HepG2 (cell line): ENCODE measurements around the gene ARCN1. TPM values are rescaled to one million over a fixed set of nuclear protein-coding genes. Genes with fewer than 3 reads are reported as not detected.

ENCODE experiments used
- EZH2 ChIP-seq: conservative IDR thresholded peaks from 2 replicates; pipeline ENCODE4 v1.6.1; 2012; ENCODE audit warnings: mild to moderate bottlenecking, low read depth, low read length, moderate library complexity
- GATA4 ChIP-seq: sonication (generic); IDR thresholded peaks from 2 replicates; pipeline ENCODE4 v1.6.1; 2016; ENCODE audit warnings: antibody characterized with exemption, low read depth, borderline replicate concordance
- MEIS2 ChIP-seq: sonication (generic); formaldehyde crosslinking; IDR thresholded peaks from 2 replicates; pipeline ENCODE4 v1.9.0; 2021; ENCODE audit warnings: mild to moderate bottlenecking, missing genetic modification reagents
- SOX6 ChIP-seq, 2 experiments: fragments of 450-650 bp in 1 of 2; sonication (generic) in 1 of 2; formaldehyde crosslinking in 1 of 2; IDR thresholded peaks; 2 replicates each; pipeline versions ENCODE4 v1.4.0 to v1.6.1; 2017 to 2020; ENCODE audit warnings: antibody characterized with exemption in 1 of 2, mild to moderate bottlenecking in 1 of 2, missing genetic modification reagents in 1 of 2
- polyA plus RNA-seq, 8 experiments: library from polyadenylated mRNA; depleted of rRNA in 3 of 8; stranded (reverse) in 7 of 8; unstranded in 1 of 8; fragments of >200 nt; fragmentation: Illumina TruSeq in 4 of 8; extraction: Trizol in 4 of 8; gene quantifications; 2 replicates each; pipeline versions ENCODE4 v1.2.1 to v1.2.3, GENCODE V29; 2011 to 2016; ENCODE audit warnings: low read depth in 4 of 8, missing spikeins in 1 of 8, mixed read lengths in 1 of 8; ENCODE audit not compliant: insufficient read depth in 1 of 8
- total RNA-seq, 5 experiments: library from RNA; depleted of rRNA; stranded (reverse); fragments of >200 nt; fragmentation: Illumina TruSeq; extraction: Trizol; gene quantifications; 2 replicates each; pipeline ENCODE4 v1.2.3, GENCODE V29; 2016; ENCODE audit warnings: low read depth in 1 of 5
- TF ChIP-seq, protein P1 (sequence below): sonication (generic); formaldehyde crosslinking; IDR thresholded peaks from 2 replicates; pipeline ENCODE4 v1.8.0; 2022; ENCODE audit warnings: missing genetic modification reagents, mild to moderate bottlenecking, moderate library complexity, borderline replicate concordance
- TF ChIP-seq, protein P2 (sequence below): sonication (generic); formaldehyde crosslinking; IDR thresholded peaks from 2 replicates; pipeline ENCODE4 v1.4.0; 2020; ENCODE audit warnings: mild to moderate bottlenecking, missing genetic modification reagents
- TF ChIP-seq, protein P3 (sequence below): sonication (generic); formaldehyde crosslinking; IDR thresholded peaks from 2 replicates; pipeline ENCODE4 v1.8.0; 2022; ENCODE audit warnings: mild to moderate bottlenecking, missing genetic modification reagents; ENCODE audit not compliant: insufficient replicate concordance
- TF ChIP-seq, protein P4 (sequence below): sonication (generic); formaldehyde crosslinking; IDR thresholded peaks from 2 replicates; pipeline ENCODE4 v1.4.0; 2020; ENCODE audit warnings: missing genetic modification reagents
- TF ChIP-seq, protein P5 (sequence below), 2 experiments: IDR thresholded peaks; 2 replicates each; pipeline ENCODE4 v1.6.1; 2011 to 2012; ENCODE audit warnings: low read length in 2 of 2, borderline replicate concordance in 1 of 2, low read depth in 1 of 2, mild to moderate bottlenecking in 1 of 2, moderate library complexity in 1 of 2
- TF ChIP-seq, protein P6 (sequence below): sonication (generic); formaldehyde crosslinking; IDR thresholded peaks from 2 replicates; pipeline ENCODE4 v1.5.0; 2020; ENCODE audit warnings: mild to moderate bottlenecking, missing genetic modification reagents
- TF ChIP-seq, protein P7 (sequence below): sonication (generic); formaldehyde crosslinking; IDR thresholded peaks from 2 replicates; pipeline ENCODE4 v1.4.0; 2020; ENCODE audit warnings: missing genetic modification reagents, borderline replicate concordance
- TF ChIP-seq, protein P8 (sequence below): IDR thresholded peaks from 2 replicates; pipeline ENCODE4 v1.6.1; 2016; ENCODE audit warnings: low read depth, borderline replicate concordance

The ARCN1 gene
- total and polyA plus RNA-seq, 2 of the 13 experiments (the other 11 are each of a cell fraction or from before 2014, with no cell fraction given) = 148 to 200 TPM

DNA sequence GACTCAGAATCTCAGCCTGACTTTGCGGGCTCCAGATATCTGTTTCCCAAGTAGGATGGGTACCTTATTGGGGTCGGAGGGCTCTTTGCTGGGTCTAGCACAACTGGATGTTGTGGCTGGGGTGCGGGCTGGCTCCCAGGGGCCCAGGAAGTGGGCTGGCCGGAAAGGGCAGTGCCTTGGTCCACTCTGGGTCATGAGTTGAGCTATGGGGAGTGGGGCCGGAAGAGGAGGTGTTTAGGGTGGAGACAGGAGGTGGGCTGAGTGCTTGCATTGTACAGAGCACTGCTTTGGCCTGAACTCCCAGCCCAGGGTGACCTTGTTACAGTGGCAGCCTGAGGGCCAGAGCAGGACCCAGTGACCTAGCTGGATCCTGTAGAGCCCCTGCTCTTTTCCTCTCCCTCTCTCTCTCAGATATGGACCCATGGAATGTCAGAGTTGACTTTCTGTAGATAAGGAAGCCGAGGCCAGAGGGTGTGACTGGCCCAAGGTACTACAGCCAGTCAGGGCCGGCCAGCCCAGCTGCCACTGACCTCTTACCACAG is 48.4 kb downstream of the ARCN1 start (continued):
- TF ChIP-seq, protein P1, sequence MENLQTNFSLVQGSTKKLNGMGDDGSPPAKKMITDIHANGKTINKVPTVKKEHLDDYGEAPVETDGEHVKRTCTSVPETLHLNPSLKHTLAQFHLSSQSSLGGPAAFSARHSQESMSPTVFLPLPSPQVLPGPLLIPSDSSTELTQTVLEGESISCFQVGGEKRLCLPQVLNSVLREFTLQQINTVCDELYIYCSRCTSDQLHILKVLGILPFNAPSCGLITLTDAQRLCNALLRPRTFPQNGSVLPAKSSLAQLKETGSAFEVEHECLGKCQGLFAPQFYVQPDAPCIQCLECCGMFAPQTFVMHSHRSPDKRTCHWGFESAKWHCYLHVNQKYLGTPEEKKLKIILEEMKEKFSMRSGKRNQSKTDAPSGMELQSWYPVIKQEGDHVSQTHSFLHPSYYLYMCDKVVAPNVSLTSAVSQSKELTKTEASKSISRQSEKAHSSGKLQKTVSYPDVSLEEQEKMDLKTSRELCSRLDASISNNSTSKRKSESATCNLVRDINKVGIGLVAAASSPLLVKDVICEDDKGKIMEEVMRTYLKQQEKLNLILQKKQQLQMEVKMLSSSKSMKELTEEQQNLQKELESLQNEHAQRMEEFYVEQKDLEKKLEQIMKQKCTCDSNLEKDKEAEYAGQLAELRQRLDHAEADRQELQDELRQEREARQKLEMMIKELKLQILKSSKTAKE = no peak
- TF ChIP-seq, protein P2, sequence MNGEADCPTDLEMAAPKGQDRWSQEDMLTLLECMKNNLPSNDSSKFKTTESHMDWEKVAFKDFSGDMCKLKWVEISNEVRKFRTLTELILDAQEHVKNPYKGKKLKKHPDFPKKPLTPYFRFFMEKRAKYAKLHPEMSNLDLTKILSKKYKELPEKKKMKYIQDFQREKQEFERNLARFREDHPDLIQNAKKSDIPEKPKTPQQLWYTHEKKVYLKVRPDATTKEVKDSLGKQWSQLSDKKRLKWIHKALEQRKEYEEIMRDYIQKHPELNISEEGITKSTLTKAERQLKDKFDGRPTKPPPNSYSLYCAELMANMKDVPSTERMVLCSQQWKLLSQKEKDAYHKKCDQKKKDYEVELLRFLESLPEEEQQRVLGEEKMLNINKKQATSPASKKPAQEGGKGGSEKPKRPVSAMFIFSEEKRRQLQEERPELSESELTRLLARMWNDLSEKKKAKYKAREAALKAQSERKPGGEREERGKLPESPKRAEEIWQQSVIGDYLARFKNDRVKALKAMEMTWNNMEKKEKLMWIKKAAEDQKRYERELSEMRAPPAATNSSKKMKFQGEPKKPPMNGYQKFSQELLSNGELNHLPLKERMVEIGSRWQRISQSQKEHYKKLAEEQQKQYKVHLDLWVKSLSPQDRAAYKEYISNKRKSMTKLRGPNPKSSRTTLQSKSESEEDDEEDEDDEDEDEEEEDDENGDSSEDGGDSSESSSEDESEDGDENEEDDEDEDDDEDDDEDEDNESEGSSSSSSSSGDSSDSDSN (CRISPR knock-in tag) = peak; percentile 72
- TF ChIP-seq, protein P3, sequence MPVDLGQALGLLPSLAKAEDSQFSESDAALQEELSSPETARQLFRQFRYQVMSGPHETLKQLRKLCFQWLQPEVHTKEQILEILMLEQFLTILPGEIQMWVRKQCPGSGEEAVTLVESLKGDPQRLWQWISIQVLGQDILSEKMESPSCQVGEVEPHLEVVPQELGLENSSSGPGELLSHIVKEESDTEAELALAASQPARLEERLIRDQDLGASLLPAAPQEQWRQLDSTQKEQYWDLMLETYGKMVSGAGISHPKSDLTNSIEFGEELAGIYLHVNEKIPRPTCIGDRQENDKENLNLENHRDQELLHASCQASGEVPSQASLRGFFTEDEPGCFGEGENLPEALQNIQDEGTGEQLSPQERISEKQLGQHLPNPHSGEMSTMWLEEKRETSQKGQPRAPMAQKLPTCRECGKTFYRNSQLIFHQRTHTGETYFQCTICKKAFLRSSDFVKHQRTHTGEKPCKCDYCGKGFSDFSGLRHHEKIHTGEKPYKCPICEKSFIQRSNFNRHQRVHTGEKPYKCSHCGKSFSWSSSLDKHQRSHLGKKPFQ (CRISPR knock-in tag) = peak; percentile 30
- TF ChIP-seq MEIS2 (no peak), SOX6 (IDR thresholded peaks at IDR 0.05) (no peak), SOX6 (CRISPR knock-in tag; IDR thresholded peaks at IDR 0.05) (peak; percentile 69), EZH2 (no peak), GATA4 (peak; percentile 51)
- TF ChIP-seq, protein P4, sequence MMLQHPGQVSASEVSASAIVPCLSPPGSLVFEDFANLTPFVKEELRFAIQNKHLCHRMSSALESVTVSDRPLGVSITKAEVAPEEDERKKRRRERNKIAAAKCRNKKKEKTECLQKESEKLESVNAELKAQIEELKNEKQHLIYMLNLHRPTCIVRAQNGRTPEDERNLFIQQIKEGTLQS (CRISPR knock-in tag) = 0 out of 2 replicates have a peak, but pooled peaks have one; percentile 34
- TF ChIP-seq, protein P5, sequence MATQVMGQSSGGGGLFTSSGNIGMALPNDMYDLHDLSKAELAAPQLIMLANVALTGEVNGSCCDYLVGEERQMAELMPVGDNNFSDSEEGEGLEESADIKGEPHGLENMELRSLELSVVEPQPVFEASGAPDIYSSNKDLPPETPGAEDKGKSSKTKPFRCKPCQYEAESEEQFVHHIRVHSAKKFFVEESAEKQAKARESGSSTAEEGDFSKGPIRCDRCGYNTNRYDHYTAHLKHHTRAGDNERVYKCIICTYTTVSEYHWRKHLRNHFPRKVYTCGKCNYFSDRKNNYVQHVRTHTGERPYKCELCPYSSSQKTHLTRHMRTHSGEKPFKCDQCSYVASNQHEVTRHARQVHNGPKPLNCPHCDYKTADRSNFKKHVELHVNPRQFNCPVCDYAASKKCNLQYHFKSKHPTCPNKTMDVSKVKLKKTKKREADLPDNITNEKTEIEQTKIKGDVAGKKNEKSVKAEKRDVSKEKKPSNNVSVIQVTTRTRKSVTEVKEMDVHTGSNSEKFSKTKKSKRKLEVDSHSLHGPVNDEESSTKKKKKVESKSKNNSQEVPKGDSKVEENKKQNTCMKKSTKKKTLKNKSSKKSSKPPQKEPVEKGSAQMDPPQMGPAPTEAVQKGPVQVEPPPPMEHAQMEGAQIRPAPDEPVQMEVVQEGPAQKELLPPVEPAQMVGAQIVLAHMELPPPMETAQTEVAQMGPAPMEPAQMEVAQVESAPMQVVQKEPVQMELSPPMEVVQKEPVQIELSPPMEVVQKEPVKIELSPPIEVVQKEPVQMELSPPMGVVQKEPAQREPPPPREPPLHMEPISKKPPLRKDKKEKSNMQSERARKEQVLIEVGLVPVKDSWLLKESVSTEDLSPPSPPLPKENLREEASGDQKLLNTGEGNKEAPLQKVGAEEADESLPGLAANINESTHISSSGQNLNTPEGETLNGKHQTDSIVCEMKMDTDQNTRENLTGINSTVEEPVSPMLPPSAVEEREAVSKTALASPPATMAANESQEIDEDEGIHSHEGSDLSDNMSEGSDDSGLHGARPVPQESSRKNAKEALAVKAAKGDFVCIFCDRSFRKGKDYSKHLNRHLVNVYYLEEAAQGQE (IDR thresholded peaks at IDR 0.05; ENCODE audit: borderline replicate concordance in 1 of 2, low read depth in 1 of 2, low read length in 2 of 2) = peak in 1 of 2 experiments; percentile 2; a peak in 1 of 4 replicates
- TF ChIP-seq, protein P6, sequence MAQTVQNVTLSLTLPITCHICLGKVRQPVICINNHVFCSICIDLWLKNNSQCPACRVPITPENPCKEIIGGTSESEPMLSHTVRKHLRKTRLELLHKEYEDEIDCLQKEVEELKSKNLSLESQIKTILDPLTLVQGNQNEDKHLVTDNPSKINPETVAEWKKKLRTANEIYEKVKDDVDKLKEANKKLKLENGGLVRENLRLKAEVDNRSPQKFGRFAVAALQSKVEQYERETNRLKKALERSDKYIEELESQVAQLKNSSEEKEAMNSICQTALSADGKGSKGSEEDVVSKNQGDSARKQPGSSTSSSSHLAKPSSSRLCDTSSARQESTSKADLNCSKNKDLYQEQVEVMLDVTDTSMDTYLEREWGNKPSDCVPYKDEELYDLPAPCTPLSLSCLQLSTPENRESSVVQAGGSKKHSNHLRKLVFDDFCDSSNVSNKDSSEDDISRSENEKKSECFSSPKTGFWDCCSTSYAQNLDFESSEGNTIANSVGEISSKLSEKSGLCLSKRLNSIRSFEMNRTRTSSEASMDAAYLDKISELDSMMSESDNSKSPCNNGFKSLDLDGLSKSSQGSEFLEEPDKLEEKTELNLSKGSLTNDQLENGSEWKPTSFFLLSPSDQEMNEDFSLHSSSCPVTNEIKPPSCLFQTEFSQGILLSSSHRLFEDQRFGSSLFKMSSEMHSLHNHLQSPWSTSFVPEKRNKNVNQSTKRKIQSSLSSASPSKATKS = 0 out of 2 replicates have a peak, but pooled peaks have one; percentile 31
- TF ChIP-seq, protein P7, sequence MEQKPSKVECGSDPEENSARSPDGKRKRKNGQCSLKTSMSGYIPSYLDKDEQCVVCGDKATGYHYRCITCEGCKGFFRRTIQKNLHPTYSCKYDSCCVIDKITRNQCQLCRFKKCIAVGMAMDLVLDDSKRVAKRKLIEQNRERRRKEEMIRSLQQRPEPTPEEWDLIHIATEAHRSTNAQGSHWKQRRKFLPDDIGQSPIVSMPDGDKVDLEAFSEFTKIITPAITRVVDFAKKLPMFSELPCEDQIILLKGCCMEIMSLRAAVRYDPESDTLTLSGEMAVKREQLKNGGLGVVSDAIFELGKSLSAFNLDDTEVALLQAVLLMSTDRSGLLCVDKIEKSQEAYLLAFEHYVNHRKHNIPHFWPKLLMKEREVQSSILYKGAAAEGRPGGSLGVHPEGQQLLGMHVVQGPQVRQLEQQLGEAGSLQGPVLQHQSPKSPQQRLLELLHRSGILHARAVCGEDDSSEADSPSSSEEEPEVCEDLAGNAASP (CRISPR knock-in tag) = peak; percentile 5; the same call in 1 of the 2 replicates
- TF ChIP-seq, protein P8, sequence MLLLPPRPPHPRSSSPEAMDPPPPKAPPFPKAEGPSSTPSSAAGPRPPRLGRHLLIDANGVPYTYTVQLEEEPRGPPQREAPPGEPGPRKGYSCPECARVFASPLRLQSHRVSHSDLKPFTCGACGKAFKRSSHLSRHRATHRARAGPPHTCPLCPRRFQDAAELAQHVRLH (CRISPR knock-in tag) = peak; percentile 81; the same call in 1 of the 2 replicates
